Stimulated activated CD8-positive, alpha-beta memory T cell treated with anti-CD3 and anti-CD28 coated beads, Interleukin-7, amount 100 ng/mL, for 24 hours (primary cell): ENCODE results near the gene GPR152.

ENCODE experiments used
- DNase-seq: peaks from one replicate; pipeline ENCODE4 v3.0.0-alpha.2; 2020; ENCODE audit warnings: low read depth

The GPR152 gene, protein sequence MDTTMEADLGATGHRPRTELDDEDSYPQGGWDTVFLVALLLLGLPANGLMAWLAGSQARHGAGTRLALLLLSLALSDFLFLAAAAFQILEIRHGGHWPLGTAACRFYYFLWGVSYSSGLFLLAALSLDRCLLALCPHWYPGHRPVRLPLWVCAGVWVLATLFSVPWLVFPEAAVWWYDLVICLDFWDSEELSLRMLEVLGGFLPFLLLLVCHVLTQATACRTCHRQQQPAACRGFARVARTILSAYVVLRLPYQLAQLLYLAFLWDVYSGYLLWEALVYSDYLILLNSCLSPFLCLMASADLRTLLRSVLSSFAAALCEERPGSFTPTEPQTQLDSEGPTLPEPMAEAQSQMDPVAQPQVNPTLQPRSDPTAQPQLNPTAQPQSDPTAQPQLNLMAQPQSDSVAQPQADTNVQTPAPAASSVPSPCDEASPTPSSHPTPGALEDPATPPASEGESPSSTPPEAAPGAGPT

GRCh38 chr11:67452141-67452952 lies at the start of gene GPR152:
Gene GPR152 (minus strand): TSS chr11:67452729. CDS start chr11:67452724, 5 bp downstream.
- no peak for DNase-seq

GRCh38 chr11:67501854-67502253 lies 49.3 kb upstream of the GPR152 start:
- DNase-seq: no peak

GRCh38 chr11:67500831-67501715 lies 48.5 kb upstream of the GPR152 start:
- no peak for DNase-seq

DNA sequence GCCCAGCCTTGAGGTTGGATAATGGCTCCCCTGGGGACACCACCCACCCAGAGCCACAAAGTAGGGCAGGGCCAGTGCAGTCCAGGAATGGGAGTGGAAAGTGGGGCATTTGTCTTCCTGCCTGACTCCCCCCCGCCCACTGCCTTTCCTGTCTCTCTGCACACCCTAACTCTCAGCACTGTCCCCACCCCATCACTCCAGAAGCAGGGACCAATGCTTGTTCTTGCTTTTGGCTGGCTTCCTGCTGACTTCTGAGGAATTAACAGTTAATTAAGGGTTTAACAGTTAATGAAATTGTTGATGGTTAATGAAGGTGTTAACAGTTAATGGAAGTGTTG lies 47.9 kb upstream of the GPR152 start:
- DNase-seq: no peak

DNA sequence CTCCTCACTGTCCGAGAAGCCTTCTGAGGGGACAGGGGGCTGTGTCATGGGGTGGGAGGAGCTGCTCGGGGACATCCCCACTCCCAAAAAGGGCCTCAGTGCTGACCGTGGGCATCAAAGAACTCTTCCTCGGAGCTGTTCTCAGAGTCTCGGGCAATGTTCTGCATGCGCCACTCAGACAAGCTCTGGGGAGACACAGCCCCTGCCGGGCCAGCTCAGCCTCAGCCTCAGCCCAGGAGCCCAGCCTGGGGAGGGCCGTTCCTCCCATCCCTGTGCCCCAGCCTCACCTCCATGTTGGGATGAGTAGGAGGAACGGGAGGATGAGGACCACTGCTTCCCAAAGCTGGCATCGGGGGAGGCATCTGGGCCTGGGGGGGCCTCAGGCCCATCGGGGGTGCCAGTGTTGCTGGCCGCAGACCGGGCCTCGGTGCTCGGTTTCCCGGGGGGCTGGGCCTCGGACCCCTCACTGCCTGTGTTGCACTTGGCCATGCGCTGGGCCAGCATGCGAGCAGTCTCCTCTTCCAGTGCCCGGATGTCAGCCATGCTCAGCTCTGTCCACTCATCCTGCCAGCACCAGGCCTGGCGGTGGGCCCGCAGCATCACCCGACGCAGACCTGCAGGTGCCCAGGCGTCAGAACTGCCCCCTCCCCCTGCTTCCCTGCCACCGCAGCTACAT lies 47.4 kb upstream of the GPR152 start:
- DNase-seq: no peak

- no peak for DNase-seq
Observed at GRCh38 chr11:67498544-67498972, 46.0 kb upstream of the GPR152 start.

DNA sequence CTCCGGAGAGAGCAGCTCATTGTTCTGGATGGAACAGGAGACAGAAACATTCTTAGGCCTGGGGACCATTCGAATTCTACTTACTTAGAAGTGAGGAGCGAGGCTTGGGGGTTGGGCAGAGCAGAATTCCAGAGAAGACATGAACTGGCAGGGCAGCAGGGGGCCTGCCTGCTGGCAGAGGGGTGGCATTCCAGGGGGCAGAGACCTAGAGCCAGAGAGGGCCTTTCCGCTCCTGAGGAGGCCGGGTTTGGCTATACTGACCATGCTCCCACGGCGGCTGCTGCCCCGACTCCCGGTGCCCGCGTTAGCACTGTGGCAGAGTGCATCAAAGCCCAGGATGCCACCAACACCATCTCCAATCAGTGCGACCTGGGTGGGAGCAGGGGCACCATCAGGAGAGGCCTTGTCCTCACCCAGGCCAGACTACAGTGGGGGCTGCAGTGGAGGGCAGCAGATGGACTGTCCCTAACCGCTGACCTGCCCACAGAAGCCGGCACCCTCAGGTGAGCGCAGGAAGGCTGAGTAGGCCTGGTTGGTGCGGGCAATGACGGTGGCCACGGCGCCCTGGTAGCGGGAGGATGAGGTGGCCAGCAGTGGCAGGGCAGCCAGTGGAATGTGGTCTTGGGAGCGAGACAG lies 45.2 kb upstream of the GPR152 start:
- DNase-seq: no peak

- no peak for DNase-seq
Observed at GRCh38 chr11:67496113-67496512, 43.6 kb upstream of the GPR152 start.

DNA sequence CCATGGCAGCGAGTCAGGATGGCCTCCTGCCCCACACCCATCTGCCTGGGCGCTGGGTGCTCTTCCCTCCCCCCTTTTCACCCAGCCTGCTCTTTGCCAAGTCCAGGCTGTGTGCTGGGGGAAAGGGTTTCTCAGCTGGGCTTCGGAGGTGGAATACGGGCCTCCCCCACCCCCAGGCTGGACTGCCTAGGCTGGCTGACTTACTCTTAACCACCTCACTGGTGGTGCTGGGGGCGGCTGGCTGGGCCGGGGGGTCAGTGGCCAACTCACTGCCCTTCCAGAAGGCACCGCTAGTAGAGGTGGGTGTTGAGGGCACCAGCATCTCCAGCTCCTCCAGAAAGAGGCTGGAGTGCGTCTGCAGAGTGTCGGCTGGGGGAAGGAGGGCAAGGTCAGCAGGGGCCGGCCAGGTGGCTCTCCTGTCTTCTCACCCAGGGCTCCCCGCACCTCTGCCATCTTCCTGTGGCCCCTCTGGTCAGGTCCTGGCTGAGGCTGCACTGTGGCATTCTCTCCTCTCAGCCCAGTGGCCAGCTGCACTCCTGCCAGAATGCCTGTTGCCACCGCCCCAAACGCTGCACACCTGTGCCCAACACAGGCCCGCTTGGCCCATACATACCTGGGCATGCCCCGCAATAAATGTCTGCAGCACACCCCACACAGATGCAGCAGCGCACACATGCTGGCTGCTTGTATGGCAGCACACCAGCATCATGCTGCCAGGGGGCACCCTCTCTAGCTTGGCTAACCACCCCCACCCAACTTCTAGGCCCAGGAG lies 42.9 kb upstream of the GPR152 start:
- DNase-seq: no peak

DNA sequence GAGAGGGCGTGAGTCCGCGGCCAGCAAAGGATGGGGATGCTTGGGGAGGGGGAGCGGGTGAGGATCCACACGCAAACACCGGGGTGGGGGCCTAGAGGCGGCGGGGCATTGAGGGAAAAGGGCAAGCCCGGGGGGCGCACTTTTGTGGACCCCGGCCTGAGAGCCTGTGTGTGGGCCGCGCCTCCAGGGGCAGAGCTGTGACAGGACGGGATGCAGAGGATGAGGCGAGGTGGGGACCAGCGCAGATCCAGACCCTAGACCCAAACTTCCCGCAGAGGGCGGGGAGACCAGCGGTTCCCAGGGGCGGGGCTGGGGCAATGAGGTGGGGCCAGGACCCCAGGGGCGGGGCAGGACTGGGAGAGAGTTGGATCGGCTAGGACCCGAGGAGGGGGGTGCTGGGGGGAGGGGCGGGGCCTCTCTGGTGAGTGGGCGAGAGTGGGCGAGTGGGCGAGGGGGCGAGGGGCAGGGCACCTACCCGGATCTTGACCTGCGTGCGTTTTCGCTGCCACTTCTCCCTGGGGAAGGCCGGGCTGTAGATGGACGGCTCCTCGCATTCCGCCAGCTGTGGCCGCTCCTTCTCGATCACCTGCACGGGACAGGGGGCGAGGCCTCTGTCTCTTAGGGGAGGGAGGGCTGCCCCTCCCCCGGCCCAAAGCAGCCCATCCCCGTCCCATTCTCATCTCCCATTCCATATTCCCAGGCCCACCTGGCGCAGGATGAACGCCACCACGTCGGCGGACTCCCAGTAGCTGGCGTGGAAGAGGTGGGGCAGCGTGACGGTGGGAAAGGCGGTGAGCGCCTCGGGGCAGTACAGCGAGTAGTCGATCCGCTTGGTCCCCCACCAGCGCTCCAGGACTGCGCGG lies 42.1 kb upstream of the GPR152 start:
- no peak for DNase-seq

DNA sequence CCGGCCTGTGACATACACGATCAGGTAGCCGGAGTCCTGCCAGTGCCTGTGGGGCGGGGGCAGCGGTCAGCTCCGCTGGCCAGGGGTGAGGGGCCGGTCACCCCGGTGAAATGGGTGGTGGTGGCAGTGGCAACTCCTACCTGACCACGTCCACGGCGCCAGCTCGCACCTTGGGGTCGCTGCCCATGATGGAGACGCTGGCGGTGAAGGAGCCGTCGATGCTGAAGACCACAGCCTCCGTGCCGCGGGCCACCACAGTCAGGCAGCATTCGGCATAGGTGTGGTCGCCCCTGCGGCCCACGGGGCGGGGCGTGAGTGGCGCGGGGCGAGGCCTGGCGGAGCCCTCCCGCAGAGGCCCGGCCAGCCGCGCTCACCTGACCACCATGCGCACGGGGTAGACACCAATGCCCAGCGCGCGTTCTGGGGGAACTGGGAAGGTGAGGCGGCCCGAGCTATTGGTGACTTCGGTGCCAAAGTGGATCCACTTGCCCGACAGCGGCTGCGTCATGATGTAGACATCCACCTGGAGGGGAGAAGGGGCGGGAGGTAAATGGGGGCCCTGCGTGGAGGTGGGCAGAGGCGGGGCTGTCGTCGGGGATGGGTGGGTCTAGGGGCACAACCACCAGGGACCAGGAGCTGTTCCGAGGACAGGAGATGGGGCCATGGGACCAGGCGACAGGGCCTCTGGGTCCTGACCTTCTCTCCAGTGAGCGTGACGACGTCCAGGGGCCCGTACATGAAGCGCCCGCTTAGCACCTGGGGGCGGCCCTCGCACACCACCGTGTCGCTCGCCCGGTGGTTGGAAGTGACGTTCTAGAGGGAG lies 41.2 kb upstream of the GPR152 start:
- DNase-seq: no peak

- DNase-seq: no peak
Observed at GRCh38 chr11:67492801-67493547, 40.4 kb upstream of the GPR152 start.

DNA sequence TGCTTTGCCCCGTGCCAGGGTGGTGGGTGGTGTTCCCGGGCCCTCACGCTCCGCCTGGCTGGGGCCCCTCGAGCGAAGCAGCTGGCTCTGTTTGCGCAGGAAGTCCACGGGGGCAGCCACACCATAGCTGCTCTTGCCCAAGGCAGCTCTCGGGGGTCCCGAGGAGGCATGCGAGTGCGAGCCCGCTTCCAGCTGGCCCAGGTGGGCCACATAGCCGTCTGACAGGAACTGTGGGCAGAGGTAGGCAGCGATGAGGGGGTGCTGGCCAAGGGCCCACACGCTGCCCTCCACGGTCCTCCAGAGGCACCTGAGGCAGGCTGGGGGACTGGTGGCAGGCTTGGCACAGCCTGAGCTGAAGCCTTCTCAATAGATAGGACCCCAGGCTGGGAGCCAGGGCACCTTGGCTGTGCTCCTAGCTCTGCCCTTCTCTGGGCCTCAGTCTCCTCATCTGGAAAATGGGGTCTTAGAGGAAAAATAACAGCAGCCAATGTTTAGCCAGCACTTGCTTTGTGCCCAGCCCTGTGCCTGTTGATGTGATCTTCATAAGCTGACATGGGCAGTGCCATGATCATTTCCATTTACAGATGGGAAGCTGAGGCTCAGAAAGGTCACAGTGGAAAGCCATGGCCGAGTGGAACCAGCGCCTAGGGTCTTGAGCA lies 39.7 kb upstream of the GPR152 start:
- no peak for DNase-seq

GRCh38 chr11:67491276-67492068 lies 38.9 kb upstream of the GPR152 start:
- no peak for DNase-seq

DNA sequence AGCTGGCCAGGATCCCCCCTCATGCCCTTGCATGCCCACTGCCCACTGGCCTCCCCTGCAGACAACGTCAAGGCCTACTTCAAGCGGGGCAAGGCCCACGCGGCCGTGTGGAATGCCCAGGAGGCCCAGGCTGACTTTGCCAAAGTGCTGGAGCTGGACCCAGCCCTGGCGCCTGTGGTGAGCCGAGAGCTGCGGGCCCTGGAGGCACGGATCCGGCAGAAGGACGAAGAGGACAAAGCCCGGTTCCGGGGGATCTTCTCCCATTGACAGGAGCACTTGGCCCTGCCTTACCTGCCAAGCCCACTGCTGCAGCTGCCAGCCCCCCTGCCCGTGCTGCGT lies 38.2 kb upstream of the GPR152 start:
- DNase-seq: no peak
